GM18858 (cell line): ENCODE results near the gene NMD3.
"Not testable (repeated sequence)": the region's sequence is repeated elsewhere in the genome, so short reads cannot be mapped to it uniquely, and the experiment has no call there.

ENCODE experiments used
- ATAC-seq: cut with Tn5 transposase; IDR thresholded peaks from one replicate; pipeline ENCODE4 v1.9.1; 2021; ENCODE audit not compliant: unreplicated experiment

The NMD3 gene

GRCh38 chr3:161275919-161276318 lies 54.8 kb downstream of the NMD3 start:
- no peak for ATAC-seq

- not testable (repeated sequence) for ATAC-seq
Observed at GRCh38 chr3:161282387-161282786, 61.3 kb downstream of the NMD3 start.

- no peak for ATAC-seq
Observed at GRCh38 chr3:161284989-161285388, 63.9 kb downstream of the NMD3 start.

- no peak for ATAC-seq
Observed at GRCh38 chr3:161289174-161289573, 68.1 kb downstream of the NMD3 start.

- no peak for ATAC-seq
Observed at GRCh38 chr3:161291191-161291901, 70.2 kb downstream of the NMD3 start.

- ATAC-seq = no peak
Observed at GRCh38 chr3:161293381-161293780, 72.3 kb downstream of the NMD3 start.

GRCh38 chr3:161295325-161295724 lies 74.2 kb downstream of the NMD3 start:
- no peak for ATAC-seq

- ATAC-seq = no peak
Observed at GRCh38 chr3:161296814-161297213, 75.7 kb downstream of the NMD3 start.
